ENCODE data around the gene TUBA8.
"Not testable (repeated sequence)": the region's sequence is repeated elsewhere in the genome, so short reads cannot be mapped to it uniquely, and the experiment has no call there.

TUBA8 gene

DNA sequence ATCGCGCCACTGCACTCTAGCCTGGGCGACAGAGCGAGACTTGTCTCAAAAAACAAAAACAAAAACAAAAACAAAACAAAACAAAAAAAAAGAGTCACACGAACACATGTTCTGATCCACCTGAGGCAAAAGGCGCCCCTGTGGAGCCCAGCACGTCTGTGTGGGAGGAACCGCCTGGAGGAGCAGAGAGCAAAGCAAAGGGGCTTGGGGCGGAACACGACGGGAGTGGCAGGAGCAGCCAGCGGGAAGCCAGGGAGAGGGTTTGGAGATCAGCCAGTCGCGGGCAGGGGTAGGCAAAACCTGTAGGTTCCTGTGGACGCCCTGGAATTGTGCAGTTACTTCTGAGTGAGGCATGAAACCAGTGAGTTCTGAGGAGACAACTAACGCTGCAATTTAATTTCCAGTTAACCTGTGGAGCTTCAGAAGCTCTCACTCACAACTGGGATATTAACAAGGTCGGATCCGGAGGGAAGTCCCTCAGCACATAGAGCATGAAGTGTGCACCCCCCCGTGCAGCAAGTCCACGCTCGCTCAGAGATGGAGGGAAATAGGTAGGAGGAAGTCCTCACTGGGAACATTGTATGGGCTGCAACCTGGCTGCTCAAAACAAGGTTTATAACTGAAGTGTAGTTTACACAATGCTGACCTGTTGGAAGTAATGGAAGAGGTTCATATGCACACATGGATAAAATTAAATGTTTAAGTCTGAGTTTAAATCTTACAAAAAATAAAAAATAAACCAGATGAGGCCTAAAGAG, 26.1 kb downstream of the TUBA8 start:
- DNase-seq = no peak

DNA sequence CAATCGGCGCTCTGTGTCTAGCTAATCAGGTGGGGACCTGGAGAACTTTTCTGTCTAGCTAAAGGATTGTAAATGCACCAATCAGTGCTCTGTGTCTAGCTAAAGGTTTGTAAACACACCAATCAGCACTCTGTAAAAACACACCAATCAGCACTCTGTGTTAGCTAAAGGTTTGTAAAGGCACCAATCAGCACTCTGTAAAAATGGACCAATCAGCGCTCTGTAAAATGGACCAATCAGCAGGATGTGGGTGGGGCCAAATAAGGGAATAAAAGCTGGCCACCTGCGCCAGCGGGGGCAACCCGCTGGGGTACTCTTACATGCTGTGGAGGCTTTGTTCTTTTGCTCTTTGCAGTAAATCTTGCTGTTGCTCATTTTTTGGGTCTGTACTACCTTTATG, 30.4 kb downstream of the TUBA8 start:
- not testable (repeated sequence) for DNase-seq

DNA sequence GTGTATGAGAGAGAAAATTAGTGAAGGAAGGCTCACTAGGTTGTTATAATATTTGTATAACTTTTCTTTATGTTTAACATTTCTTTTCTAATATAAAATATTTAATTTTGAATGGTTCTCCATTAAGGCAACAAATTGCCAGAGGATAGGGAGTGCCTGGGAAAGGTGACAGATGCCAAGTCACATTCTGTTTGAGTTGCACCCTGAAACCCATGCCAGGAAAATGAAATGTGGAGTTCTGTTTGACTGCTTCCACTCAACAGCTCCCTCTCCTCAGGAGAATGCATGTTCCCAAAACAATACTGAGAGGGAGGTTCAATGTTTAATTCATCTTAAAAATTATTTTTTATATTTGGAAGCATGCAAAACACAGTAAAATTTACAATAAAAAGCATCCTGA, 33.5 kb downstream of the TUBA8 start:
- DNase-seq = no peak

DNA sequence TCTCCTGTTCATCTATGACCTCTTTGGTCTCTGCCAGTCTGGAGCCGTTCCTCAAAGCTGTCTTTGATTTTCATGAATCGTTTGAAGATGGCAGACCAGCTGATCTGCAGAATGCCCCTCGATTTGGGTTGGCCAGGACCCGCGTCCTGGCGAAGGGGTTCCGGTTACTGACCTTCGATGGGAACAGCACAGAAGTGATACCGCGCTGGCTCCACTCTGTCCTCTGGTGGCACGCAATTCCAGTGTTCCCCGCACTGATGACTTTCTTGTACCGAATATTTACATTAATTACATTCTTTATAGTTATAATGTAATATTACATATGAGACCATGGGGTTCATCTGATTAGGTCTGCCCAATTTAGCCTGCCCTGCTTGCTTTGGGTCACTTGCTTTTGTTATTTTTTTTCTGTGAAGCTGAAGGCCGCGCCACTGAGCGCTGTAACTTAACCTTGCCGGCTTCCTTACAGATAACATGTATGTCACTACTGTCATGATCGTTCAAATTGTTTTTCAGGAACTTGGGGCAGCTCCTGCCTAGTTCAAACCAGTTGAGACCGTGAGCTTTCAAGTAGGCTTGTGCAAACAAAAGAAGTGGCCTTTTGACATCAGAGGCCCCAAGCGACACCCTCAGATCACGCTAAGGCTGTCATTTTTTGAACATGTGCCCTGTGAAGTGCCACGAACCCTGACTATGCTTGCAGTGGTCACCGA, 35.2 kb downstream of the TUBA8 start:
- no peak for DNase-seq

DNA sequence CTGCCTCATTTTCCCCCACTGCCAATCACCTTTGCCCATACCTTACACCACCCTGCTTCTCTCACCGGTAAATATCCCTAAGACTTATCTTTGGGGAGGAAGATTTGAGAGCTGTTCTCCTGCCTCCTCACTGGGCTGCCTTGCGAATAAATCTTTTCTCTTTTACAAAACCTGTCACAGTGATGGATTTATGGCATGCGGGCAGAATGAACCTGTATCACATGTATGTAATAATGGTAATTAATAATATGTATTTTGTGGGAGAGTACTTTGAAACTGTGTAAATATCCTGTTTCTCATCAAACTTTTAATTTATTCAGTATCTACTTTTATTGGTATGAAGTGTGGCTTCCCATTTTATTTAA, 35.8 kb downstream of the TUBA8 start:
- no peak for DNase-seq

GRCh38 chr22:18147791-18148190, 37.2 kb downstream of the TUBA8 start:
- DNase-seq = no peak

GRCh38 chr22:18148293-18148965, 37.8 kb downstream of the TUBA8 start:
- DNase-seq = no peak

DNA sequence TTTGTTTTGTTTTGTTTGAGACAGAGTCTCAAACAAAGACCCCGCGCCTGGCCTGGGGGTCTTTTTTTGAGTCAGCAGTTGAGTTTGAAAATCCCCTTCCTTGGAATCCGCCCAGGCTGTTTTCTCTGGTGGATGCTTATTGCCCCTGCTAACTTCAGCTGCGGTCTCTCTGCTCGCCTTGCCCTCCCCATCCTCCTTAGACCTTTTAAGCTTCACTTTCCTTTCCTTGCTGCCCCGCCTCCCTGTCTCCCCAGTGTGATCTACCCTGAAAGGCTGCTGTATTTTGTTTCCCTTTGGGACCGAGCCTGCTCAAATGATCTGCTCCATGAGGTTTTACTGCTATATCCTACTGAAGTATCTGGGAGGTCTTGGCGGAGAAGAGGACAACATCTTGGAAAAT, 41.9 kb downstream of the TUBA8 start:
- DNase-seq = peak; percentile 29

- DNase-seq = no peak
Measured at GRCh38 chr22:18154821-18155390, 44.3 kb downstream of the TUBA8 start.

- DNase-seq = not testable (repeated sequence)
Measured at GRCh38 chr22:18155546-18155945, 44.9 kb downstream of the TUBA8 start.

GRCh38 chr22:18156878-18157713, 46.5 kb downstream of the TUBA8 start:
- peak; percentile 64 for DNase-seq

DNA sequence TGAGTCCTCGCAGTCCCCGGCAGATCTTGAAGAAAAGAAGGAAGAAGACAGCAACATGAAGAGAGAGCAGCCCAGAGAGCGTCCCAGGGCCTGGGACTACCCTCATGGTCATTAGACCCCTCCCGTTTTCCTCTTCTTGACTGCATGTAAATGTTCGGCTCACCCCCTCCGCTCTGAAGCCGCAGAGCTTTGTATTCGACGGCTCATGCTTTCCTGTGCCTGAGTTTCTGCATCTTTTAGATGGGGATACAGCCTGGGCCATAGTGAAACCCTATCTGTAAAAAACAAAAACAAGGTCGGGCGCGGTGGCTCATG, 47.1 kb downstream of the TUBA8 start:
- no peak for DNase-seq

DNA sequence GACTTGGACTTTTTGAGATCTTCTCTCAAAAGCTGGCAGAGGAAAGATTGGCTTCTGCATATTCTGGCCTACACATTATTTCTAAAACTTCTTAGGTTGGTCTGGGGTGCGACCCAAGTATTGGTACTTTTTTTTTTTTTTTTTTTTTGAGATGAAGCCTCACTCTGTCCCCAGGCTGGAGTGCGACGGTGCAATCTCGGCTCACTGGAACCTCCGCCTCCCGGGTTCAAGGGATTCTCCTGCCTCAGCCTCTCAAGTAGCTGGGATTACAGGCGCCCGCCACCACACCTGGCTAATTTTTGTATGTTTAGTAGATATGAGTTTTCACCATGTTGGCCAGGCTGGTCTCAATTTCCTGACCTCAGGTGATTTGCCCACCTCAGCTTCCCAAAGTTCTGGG, 50.0 kb downstream of the TUBA8 start:
- not testable (repeated sequence) for DNase-seq

GRCh38 chr22:18163843-18164242, 53.2 kb downstream of the TUBA8 start:
- not testable (repeated sequence) for DNase-seq

- not testable (repeated sequence) for DNase-seq
Measured at GRCh38 chr22:18164584-18164983, 54.0 kb downstream of the TUBA8 start.

GRCh38 chr22:18165356-18165755, 54.7 kb downstream of the TUBA8 start:
- DNase-seq = not testable (repeated sequence)

GRCh38 chr22:18170284-18170683, 59.7 kb downstream of the TUBA8 start:
- not testable (repeated sequence) for DNase-seq

DNA sequence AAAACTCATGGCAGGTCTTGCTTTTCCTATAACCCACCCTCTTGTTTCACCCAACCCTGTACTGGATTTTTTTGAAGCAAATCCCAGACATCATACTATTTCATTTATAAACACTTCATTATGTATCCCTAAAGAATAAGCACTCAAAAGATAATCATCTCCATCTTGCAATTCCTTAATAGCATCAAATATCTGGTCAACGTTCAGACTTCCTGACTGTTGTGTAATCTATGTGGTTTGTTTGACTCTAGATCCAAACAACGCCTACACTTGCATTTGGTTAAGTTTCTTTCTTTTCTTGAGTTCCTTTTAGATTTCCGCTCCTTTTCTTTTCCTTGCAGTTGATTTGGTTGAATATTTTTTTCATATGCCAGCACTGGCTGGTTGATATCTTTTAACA, 61.6 kb downstream of the TUBA8 start:
- DNase-seq = not testable (repeated sequence)

GRCh38 chr22:18172776-18173175, 62.2 kb downstream of the TUBA8 start:
- not testable (repeated sequence) for DNase-seq

DNA sequence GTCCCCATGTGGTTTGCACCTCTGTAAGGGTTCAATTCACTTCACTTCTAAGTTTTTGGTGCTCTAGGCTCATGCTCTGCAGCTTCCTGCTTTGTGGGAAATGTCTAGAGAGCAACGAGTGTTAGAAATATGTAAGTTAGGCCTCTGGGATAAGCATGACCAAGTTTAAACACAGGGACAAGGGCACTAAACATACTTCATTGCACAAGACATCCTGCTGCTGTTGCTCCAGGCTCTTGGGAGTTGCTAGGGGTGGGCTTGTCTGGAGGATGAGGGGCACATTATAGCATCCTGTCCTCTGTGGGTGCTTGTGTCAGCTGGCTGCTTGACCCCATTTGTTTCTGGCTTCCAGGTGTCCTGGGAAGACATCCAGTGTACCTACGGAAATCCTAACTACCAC, 62.8 kb downstream of the TUBA8 start:
- DNase-seq = not testable (repeated sequence)
